HepG2 (cell line): ENCODE measurements around the gene ZDHHC8.

Experiments
- EP300 ChIP-seq, 3 experiments: sonication (generic) in 1 of 3; formaldehyde crosslinking in 1 of 3; IDR thresholded peaks; 2 replicates each; pipeline versions ENCODE4 v1.5.1 to v1.6.1; 2011 to 2020; ENCODE audit warnings: low read depth in 2 of 3, low read length in 2 of 3, borderline replicate concordance in 1 of 3, improper control_type of control experiment in 1 of 3, mild to moderate bottlenecking in 1 of 3, missing genetic modification reagents in 1 of 3, moderate library complexity in 1 of 3
- FOXA1 ChIP-seq, 2 experiments: fragments of 450-650 bp in 1 of 2; sonication (generic) in 1 of 2; formaldehyde crosslinking in 1 of 2; IDR thresholded peaks; 2 replicates each; pipeline versions ENCODE4 v1.4.0 to v1.6.1; 2016 to 2020; ENCODE audit warnings: missing genetic modification reagents in 1 of 2
- NFYB ChIP-seq: sonication (generic); formaldehyde crosslinking; IDR thresholded peaks from 2 replicates; pipeline ENCODE4 v1.4.0; 2020; ENCODE audit warnings: missing genetic modification reagents
- PRPF4 ChIP-seq: fragments of 200-400 bp; formaldehyde crosslinking; IDR thresholded peaks from 2 replicates; pipeline ENCODE4 v1.6.1; 2016; ENCODE audit warnings: low read length, low read depth; ENCODE audit not compliant: poor library complexity, severe bottlenecking
- SMAD1 ChIP-seq: sonication (generic); formaldehyde crosslinking; IDR thresholded peaks from 2 replicates; pipeline ENCODE4 v1.4.0; 2020; ENCODE audit warnings: missing genetic modification reagents, low read depth, mild to moderate bottlenecking, borderline replicate concordance
- THAP7 ChIP-seq: sonication (generic); formaldehyde crosslinking; IDR thresholded peaks from 2 replicates; pipeline ENCODE4 v1.8.1; 2023; ENCODE audit warnings: mild to moderate bottlenecking, missing genetic modification reagents
- ZNF274 ChIP-seq: sonication (generic); formaldehyde crosslinking; IDR thresholded peaks from 2 replicates; pipeline ENCODE4 v1.5.1; 2020; ENCODE audit warnings: mild to moderate bottlenecking, missing genetic modification reagents
- ZNF790 ChIP-seq: sonication (generic); formaldehyde crosslinking; IDR thresholded peaks from 2 replicates; pipeline ENCODE4 v1.8.0; 2022; ENCODE audit warnings: missing genetic modification reagents, mild to moderate bottlenecking, borderline replicate concordance
- TF ChIP-seq, protein P1 (sequence below): sonication (generic); formaldehyde crosslinking; IDR thresholded peaks from 2 replicates; pipeline ENCODE4 v1.5.0; 2020; ENCODE audit warnings: mild to moderate bottlenecking, missing genetic modification reagents, moderate library complexity
- TF ChIP-seq, protein P2 (sequence below): sonication (generic); formaldehyde crosslinking; IDR thresholded peaks from 2 replicates; pipeline ENCODE4 v1.5.0; 2020; ENCODE audit warnings: mild to moderate bottlenecking, missing genetic modification reagents

DNA sequence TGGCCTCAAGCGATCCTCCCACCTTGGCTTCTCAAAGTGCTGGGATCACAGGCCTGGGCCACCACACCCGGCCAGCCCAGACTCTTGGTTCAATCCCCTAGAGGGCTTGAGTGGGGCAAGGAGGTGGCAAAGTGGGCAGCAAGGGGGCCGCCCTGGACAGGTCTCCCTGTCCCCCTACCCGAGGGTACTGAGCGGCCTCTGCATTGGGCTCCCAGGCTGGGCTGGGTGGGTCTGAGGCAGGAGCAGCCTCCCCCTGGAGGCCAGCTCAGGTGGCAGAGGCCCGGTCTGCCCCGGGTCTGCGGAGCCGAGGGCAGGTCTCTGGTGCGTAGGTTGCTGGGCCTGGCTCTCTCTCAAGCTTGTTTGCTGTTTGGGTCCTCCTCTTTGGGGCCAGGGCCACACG lies 41.6 kb downstream of the ZDHHC8 start:
- TF ChIP-seq ZNF790 (CRISPR knock-in tag): no peak
- TF ChIP-seq, protein P1, sequence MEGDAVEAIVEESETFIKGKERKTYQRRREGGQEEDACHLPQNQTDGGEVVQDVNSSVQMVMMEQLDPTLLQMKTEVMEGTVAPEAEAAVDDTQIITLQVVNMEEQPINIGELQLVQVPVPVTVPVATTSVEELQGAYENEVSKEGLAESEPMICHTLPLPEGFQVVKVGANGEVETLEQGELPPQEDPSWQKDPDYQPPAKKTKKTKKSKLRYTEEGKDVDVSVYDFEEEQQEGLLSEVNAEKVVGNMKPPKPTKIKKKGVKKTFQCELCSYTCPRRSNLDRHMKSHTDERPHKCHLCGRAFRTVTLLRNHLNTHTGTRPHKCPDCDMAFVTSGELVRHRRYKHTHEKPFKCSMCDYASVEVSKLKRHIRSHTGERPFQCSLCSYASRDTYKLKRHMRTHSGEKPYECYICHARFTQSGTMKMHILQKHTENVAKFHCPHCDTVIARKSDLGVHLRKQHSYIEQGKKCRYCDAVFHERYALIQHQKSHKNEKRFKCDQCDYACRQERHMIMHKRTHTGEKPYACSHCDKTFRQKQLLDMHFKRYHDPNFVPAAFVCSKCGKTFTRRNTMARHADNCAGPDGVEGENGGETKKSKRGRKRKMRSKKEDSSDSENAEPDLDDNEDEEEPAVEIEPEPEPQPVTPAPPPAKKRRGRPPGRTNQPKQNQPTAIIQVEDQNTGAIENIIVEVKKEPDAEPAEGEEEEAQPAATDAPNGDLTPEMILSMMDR: no peak
- no peak for TF ChIP-seq EP300 (IDR thresholded peaks at IDR 0.05; ENCODE audit: low read depth in 2 of 2, low read length in 2 of 2)
- no peak for TF ChIP-seq EP300 (CRISPR knock-in tag; IDR thresholded peaks at IDR 0.05; ENCODE audit: borderline replicate concordance)
- TF ChIP-seq NFYB: no peak
- no peak for TF ChIP-seq SMAD1
- TF ChIP-seq ZNF274 (CRISPR knock-in tag): no peak
- no peak for TF ChIP-seq THAP7
- TF ChIP-seq, protein P2, sequence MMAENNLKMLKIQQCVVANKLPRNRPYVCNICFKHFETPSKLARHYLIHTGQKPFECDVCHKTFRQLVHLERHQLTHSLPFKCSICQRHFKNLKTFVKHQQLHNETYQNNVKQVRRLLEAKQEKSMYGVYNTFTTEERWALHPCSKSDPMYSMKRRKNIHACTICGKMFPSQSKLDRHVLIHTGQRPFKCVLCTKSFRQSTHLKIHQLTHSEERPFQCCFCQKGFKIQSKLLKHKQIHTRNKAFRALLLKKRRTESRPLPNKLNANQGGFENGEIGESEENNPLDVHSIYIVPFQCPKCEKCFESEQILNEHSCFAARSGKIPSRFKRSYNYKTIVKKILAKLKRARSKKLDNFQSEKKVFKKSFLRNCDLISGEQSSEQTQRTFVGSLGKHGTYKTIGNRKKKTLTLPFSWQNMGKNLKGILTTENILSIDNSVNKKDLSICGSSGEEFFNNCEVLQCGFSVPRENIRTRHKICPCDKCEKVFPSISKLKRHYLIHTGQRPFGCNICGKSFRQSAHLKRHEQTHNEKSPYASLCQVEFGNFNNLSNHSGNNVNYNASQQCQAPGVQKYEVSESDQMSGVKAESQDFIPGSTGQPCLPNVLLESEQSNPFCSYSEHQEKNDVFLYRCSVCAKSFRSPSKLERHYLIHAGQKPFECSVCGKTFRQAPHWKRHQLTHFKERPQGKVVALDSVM (CRISPR knock-in tag): peak; percentile 47; the same call in 1 of the 2 replicates
- no peak for TF ChIP-seq FOXA1 (IDR thresholded peaks at IDR 0.05)
- TF ChIP-seq FOXA1 (CRISPR knock-in tag; IDR thresholded peaks at IDR 0.05): no peak
- no peak for TF ChIP-seq PRPF4
